Spinal cord (tissue), 10 donors: ENCODE measurements around the gene GMCL1. TPM values are rescaled to one million over a fixed set of nuclear protein-coding genes. Genes with fewer than 3 reads are reported as not detected.
"Not testable (repeated sequence)": the region's sequence is repeated elsewhere in the genome, so short reads cannot be mapped to it uniquely, and the experiment has no call there.

Experiments
- DNase-seq, 6 donors: peaks; one replicate each; pipeline versions ENCODE4 v3.0.0 to v3.0.0-alpha.2; 2013 to 2015; ENCODE audit warnings: low spot score in 6 of 6, low read depth in 4 of 6
- H3K27ac ChIP-seq: one replicate; pipeline ENCODE4 v1.5.1; 2013; ENCODE audit warnings: low read depth, low read length, control low read depth
- H3K27me3 ChIP-seq: one replicate; pipeline ENCODE4 v1.6.1; 2013; ENCODE audit warnings: low read length; ENCODE audit not compliant: control insufficient read depth, insufficient read depth
- H3K36me3 ChIP-seq: one replicate; pipeline ENCODE4 v1.6.1; 2013; ENCODE audit warnings: low read length; ENCODE audit not compliant: control insufficient read depth, insufficient read depth
- H3K4me1 ChIP-seq: one replicate; pipeline ENCODE4 v1.6.1; 2013; ENCODE audit warnings: low read length; ENCODE audit not compliant: control insufficient read depth, insufficient read depth
- H3K4me3 ChIP-seq: one replicate; pipeline ENCODE4 v1.5.1; 2013; ENCODE audit warnings: low read depth, low read length, control low read depth
- H3K9me3 ChIP-seq: one replicate; pipeline ENCODE4 v1.6.1; 2013; ENCODE audit warnings: low read length; ENCODE audit not compliant: control insufficient read depth, insufficient read depth
- whole genome bisulfite sequencing: methylation state at CpG from one replicate; pipeline ENCODE4 v1.1.5; 2013; ENCODE audit warnings: missing lambda C conversion rate; ENCODE audit not compliant: insufficient coverage; 5-methylcytosine and 5-hydroxymethylcytosine counted together
- polyA plus RNA-seq, 2 donors: library from polyadenylated mRNA; unstranded; fragments of 120-200 nt; gene quantifications; one replicate each; pipeline ENCODE4 v1.2.1, GENCODE V29; 2013; ENCODE audit not compliant: insufficient read length in 2 of 2
- total RNA-seq, 2 donors: library from RNA; depleted of rRNA in 1 of 2; stranded (reverse); fragments of 120-200 nt in 1 of 2; fragments of >200 nt in 1 of 2; gene quantifications; one replicate each; pipeline versions ENCODE4 v1.2.3 to v1.2.4, GENCODE V29; 2013 to 2014
- donor health status: healthy.

GMCL1 gene
- total and polyA plus RNA-seq, 4 donors: 12.7 to 17.2 (median 14.1) TPM

- not testable (repeated sequence) for H3K27me3 ChIP-seq, DNase-seq, H3K27ac ChIP-seq, H3K9me3 ChIP-seq, H3K36me3 ChIP-seq, H3K4me3 ChIP-seq, H3K4me1 ChIP-seq
- no CpG with 5 or more reads among the region's 4 CpGs for WGBS
Observed at GRCh38 chr2:69802781-69803367, 26.6 kb upstream of the GMCL1 start.

DNA sequence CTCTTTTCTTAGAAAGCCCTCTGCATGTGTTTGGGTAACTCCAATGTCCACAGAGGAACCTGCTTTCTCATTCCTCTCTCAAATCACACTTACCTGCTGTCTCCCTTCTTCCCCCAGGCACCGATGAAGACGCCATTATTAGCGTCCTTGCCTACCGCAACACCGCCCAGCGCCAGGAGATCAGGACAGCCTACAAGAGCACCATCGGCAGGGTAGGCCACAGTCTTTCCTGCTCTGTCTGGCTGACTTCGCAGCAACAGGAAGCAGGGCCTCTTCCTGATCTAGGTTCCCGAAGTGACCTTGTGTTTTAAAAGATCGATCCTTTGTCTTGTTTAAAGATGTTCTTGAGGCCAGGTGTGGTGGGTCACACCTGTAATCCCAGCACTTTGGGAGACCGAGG, 25.0 kb upstream of the GMCL1 start:
- 93% methylated on average over 9 of the region's 11 CpGs for WGBS
- Histone ChIP-seq H3K27me3 (no peaks in the 10 kb centered on the region), H3K4me3 (no peak overlapping the region), H3K36me3 (peaks cover 3% of the 10 kb centered on the region), H3K27ac (no peak overlapping the region), H3K4me1 (no peaks in the 10 kb centered on the region), H3K9me3 (no peaks in the 10 kb centered on the region)
- DNase-seq: no peak

DNA sequence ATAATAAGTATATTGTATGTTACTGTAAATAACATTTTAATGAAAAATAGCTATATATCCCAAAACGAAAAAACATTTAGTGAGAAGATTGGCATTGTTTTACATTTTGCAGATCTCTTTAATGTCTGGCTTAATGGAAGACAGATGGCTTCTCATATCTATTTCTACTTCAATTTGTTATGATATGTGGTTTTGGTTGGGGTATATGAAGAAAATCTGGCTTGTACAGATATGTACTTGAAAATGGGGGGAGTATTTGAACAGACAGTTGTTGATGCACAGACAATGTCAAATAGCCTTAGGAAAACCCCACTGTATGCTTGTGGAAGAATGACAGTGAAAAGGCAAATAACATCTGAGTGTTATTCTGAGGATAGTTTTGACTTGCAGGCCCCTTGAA, 23.6 kb upstream of the GMCL1 start:
- no peaks in the 10 kb centered on the region for H3K27me3 ChIP-seq
- no peaks in the 10 kb centered on the region for H3K9me3 ChIP-seq
- peaks cover 3% of the 10 kb centered on the region for H3K36me3 ChIP-seq
- H3K4me1 ChIP-seq: no peaks in the 10 kb centered on the region
- H3K27ac ChIP-seq: no peak overlapping the region
- H3K4me3 ChIP-seq: no peak overlapping the region
- WGBS: no CpG with 5 or more reads among the region's 1 CpG
- DNase-seq: no peak

GRCh38 chr2:69807821-69808540, 21.5 kb upstream of the GMCL1 start:
- H3K27ac ChIP-seq: no peak overlapping the region
- H3K9me3 ChIP-seq: no peaks in the 10 kb centered on the region
- 71% methylated on average over 12 of the region's 16 CpGs for WGBS
- H3K4me3 ChIP-seq: no peak overlapping the region
- peak in 1 of 6 donors; percentile 22 for DNase-seq
- H3K4me1 ChIP-seq: no peaks in the 10 kb centered on the region
- no peaks in the 10 kb centered on the region for H3K27me3 ChIP-seq
- peaks cover 3% of the 10 kb centered on the region for H3K36me3 ChIP-seq

- Histone ChIP-seq H3K4me1 (no peaks in the 10 kb centered on the region), H3K36me3 (peaks cover 3% of the 10 kb centered on the region), H3K27ac (no peak overlapping the region), H3K9me3 (no peaks in the 10 kb centered on the region), H3K4me3 (no peak overlapping the region), H3K27me3 (no peaks in the 10 kb centered on the region)
- WGBS: 98% methylated on average over 6 of the region's 6 CpGs
- no peak for DNase-seq
Observed at GRCh38 chr2:69810550-69810949, 18.9 kb upstream of the GMCL1 start.

DNA sequence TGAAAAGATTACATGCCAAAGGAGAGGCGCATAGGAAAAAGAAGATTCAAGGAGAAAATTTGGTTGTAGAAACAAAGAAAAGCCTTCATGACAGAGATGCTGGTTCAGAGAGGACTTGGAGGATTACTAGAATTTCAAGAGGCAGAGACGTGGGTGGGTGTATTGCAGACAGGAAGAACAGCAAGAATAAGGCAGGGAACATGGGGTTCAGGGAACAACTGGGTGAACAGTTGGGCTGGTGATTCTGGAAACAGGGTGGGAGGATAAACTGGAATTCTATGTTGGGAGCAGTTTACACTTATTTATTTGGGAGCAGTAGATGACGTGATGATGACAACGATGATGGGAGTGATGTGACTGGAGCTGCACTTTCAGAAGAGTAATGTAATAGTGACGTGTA, 18.4 kb upstream of the GMCL1 start:
- no peak overlapping the region for H3K4me3 ChIP-seq
- 80% methylated on average over 5 of the region's 5 CpGs for WGBS
- no peaks in the 10 kb centered on the region for H3K27me3 ChIP-seq
- no peaks in the 10 kb centered on the region for H3K4me1 ChIP-seq
- peaks cover 3% of the 10 kb centered on the region for H3K36me3 ChIP-seq
- H3K9me3 ChIP-seq: no peaks in the 10 kb centered on the region
- no peak overlapping the region for H3K27ac ChIP-seq
- no peak for DNase-seq

- H3K9me3 ChIP-seq: no peaks in the 10 kb centered on the region
- peaks cover 3% of the 10 kb centered on the region for H3K36me3 ChIP-seq
- no peak overlapping the region for H3K27ac ChIP-seq
- no peak overlapping the region for H3K4me3 ChIP-seq
- no peaks in the 10 kb centered on the region for H3K4me1 ChIP-seq
- WGBS: 87% methylated on average over 2 of the region's 3 CpGs
- H3K27me3 ChIP-seq: no peaks in the 10 kb centered on the region
- DNase-seq: no peak
Observed at GRCh38 chr2:69811591-69811990, 17.9 kb upstream of the GMCL1 start.

- H3K27me3 ChIP-seq: no peaks in the 10 kb centered on the region
- H3K36me3 ChIP-seq: no peaks in the 10 kb centered on the region
- H3K9me3 ChIP-seq: no peaks in the 10 kb centered on the region
- no peak overlapping the region for H3K27ac ChIP-seq
- no peak for DNase-seq
- H3K4me1 ChIP-seq: no peaks in the 10 kb centered on the region
- 88% methylated on average over 1 of the region's 1 CpG for WGBS
- no peak overlapping the region for H3K4me3 ChIP-seq
Observed at GRCh38 chr2:69815717-69816116, 13.7 kb upstream of the GMCL1 start.

- Histone ChIP-seq H3K27me3 (no peaks in the 10 kb centered on the region), H3K4me1 (no peaks in the 10 kb centered on the region), H3K36me3 (no peaks in the 10 kb centered on the region), H3K4me3 (no peak overlapping the region), H3K27ac (no peak overlapping the region), H3K9me3 (no peaks in the 10 kb centered on the region)
- peak in 5 of 6 donors; percentile 69 to 97 (median 78) for DNase-seq
- WGBS: 0% methylated on average over 1 of the region's 3 CpGs
Observed at GRCh38 chr2:69816923-69817542, 12.4 kb upstream of the GMCL1 start.
